Activated CD4-positive, alpha-beta T cell treated with anti-CD3 and anti-CD28 coated beads, Interleukin-2, amount 10 ng/mL, durations not matched to agents 7 days and 5 days (primary cell): ENCODE results near the gene CDH10. TPM values are rescaled to one million over a fixed set of nuclear protein-coding genes. Genes with fewer than 3 reads are reported as not detected.

Experiments used
- CTCF ChIA-PET: fragments of 350-600 bp; sonication (Branson Sonifier 250); formaldehyde crosslinking; loops from one replicate; lab custom pipeline; 2021; ENCODE audit warnings: antibody characterized with exemption; lab: Charles Lee
- POLR2A ChIA-PET: fragments of 350-600 bp; sonication (Branson Sonifier 250); formaldehyde crosslinking; loops from one replicate; lab custom pipeline; 2021; ENCODE audit warnings: antibody characterized with exemption; lab: Charles Lee
- DNase-seq: peaks from one replicate; pipeline ENCODE4 v3.0.0-alpha.2; 2020
- H3K27ac Mint-ChIP-seq: one replicate; pipeline ENCODE4 v1.8.0; 2021; ENCODE audit warnings: mild to moderate bottlenecking, moderate library complexity, mixed read lengths
- H3K27me3 Mint-ChIP-seq: one replicate; pipeline ENCODE4 v1.8.0; 2021; ENCODE audit warnings: mixed read lengths
- H3K36me3 Mint-ChIP-seq: one replicate; pipeline ENCODE4 v1.8.0; 2021; ENCODE audit warnings: low read depth, mixed read lengths
- H3K4me1 Mint-ChIP-seq: one replicate; pipeline ENCODE4 v1.8.0; 2021; ENCODE audit warnings: mixed read lengths
- H3K4me3 Mint-ChIP-seq: one replicate; pipeline ENCODE4 v1.8.0; 2021; ENCODE audit warnings: mild to moderate bottlenecking, moderate library complexity, mixed read lengths
- H3K9me3 Mint-ChIP-seq: one replicate; pipeline ENCODE4 v1.8.0; 2021; ENCODE audit warnings: mixed read lengths
- total RNA-seq, 2 experiments: library from RNA; stranded (reverse); gene quantifications; one replicate each; pipeline ENCODE4 v1.2.3, GENCODE V29; 2021

The CDH10 gene
- total RNA-seq, 2 experiments from 2014 or later = not detected

DNA sequence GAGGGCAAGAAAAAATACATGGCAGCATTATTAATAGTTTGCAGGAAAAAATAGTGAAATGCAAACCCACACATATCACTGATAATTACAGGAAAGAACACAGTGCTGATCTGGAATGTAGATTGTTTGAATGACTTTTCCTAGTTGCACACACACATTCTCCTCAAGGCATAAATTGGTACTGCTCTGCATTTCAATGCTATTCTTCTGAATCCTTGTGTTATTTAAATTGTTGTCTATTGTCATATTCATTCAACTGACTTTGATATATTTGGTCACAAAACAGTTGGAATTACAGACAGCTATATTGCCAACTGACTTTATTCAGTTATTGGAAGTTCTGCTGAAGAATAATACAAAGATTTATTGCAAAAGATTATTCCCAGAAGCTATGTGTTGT, 139.5 kb downstream of the CDH10 start:
- no peak overlapping the region for H3K4me3 Mint-ChIP-seq
- DNase-seq = no peak
- H3K9me3 Mint-ChIP-seq = peaks cover 6% of the 10 kb centered on the region
- no peaks in the 10 kb centered on the region for H3K27me3 Mint-ChIP-seq
- CTCF ChIA-PET = no interaction called here
- no peaks in the 10 kb centered on the region for H3K4me1 Mint-ChIP-seq
- POLR2A ChIA-PET = no interaction called here
- no peaks in the 10 kb centered on the region for H3K36me3 Mint-ChIP-seq
- H3K27ac Mint-ChIP-seq = no peak overlapping the region

- no peaks in the 10 kb centered on the region for H3K27me3 Mint-ChIP-seq
These were observed 147.1 kb downstream of the CDH10 start for GRCh38 chr5:24497591-24498157.

GRCh38 chr5:24497145-24497544, 147.6 kb downstream of the CDH10 start:
- H3K9me3 Mint-ChIP-seq = peaks cover 2% of the 10 kb centered on the region

More at GRCh38 chr5:24497591-24498157, 147.1 kb downstream of the CDH10 start:
- no peaks in the 10 kb centered on the region for H3K4me1 Mint-ChIP-seq
- DNase-seq = no peak
- H3K27ac Mint-ChIP-seq = no peak overlapping the region
- ChIA-PET CTCF (no interaction called here), POLR2A (no interaction called here)
- no peaks in the 10 kb centered on the region for H3K36me3 Mint-ChIP-seq
- H3K9me3 Mint-ChIP-seq = peaks cover 2% of the 10 kb centered on the region
- no peak overlapping the region for H3K4me3 Mint-ChIP-seq

GRCh38 chr5:24496268-24496667, 148.5 kb downstream of the CDH10 start:
- ChIA-PET POLR2A (no interaction called here), CTCF (no interaction called here)
- Mint-ChIP-seq H3K27me3 (no peaks in the 10 kb centered on the region), H3K36me3 (no peaks in the 10 kb centered on the region), H3K27ac (no peak overlapping the region), H3K9me3 (peaks cover 2% of the 10 kb centered on the region), H3K4me3 (no peak overlapping the region), H3K4me1 (no peaks in the 10 kb centered on the region)
- DNase-seq = no peak

More at GRCh38 chr5:24497145-24497544, 147.6 kb downstream of the CDH10 start:
- Mint-ChIP-seq H3K27me3 (no peaks in the 10 kb centered on the region), H3K27ac (no peak overlapping the region), H3K4me1 (no peaks in the 10 kb centered on the region), H3K36me3 (no peaks in the 10 kb centered on the region), H3K4me3 (no peak overlapping the region)
- ChIA-PET POLR2A (no interaction called here), CTCF (no interaction called here)
- DNase-seq = no peak

DNA sequence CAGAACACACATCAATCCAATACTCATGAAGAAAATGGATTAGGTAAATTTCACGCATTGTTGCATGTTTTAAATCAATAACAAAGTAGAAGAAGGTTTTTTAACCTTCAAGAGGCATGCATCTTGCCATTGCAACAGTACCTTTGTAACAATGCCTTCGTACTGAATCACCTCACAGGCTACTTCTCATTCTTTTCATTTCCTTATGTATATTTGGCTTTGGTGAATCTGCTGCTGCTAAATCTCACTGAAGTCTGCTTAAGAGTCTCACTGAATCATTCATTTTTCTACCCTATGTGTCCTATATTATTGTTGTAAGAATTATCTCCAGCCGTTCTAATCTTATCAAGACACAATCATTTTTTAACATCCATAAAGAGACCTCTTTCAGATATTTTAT, 152.5 kb downstream of the CDH10 start:
- Mint-ChIP-seq H3K4me1 (no peaks in the 10 kb centered on the region), H3K9me3 (no peaks in the 10 kb centered on the region), H3K36me3 (no peaks in the 10 kb centered on the region), H3K27ac (no peak overlapping the region), H3K27me3 (no peaks in the 10 kb centered on the region), H3K4me3 (no peak overlapping the region)
- ChIA-PET POLR2A (no interaction called here), CTCF (no interaction called here)
- DNase-seq = no peak

- ChIA-PET POLR2A (no interaction called here), CTCF (no interaction called here)
- no peak for DNase-seq
- H3K36me3 Mint-ChIP-seq = no peaks in the 10 kb centered on the region
- H3K4me3 Mint-ChIP-seq = no peak overlapping the region
- no peak overlapping the region for H3K27ac Mint-ChIP-seq
- H3K9me3 Mint-ChIP-seq = no peaks in the 10 kb centered on the region
- no peaks in the 10 kb centered on the region for H3K4me1 Mint-ChIP-seq
- no peaks in the 10 kb centered on the region for H3K27me3 Mint-ChIP-seq
These were observed 153.3 kb downstream of the CDH10 start for GRCh38 chr5:24491490-24491889.

GRCh38 chr5:24487368-24488229, 157.2 kb downstream of the CDH10 start:
- no peak overlapping the region for H3K27ac Mint-ChIP-seq
- no peak for DNase-seq
- no peaks in the 10 kb centered on the region for H3K9me3 Mint-ChIP-seq
- ChIA-PET CTCF (no interaction called here), POLR2A (no interaction called here)
- H3K36me3 Mint-ChIP-seq = no peaks in the 10 kb centered on the region
- H3K4me1 Mint-ChIP-seq = no peaks in the 10 kb centered on the region
- no peak overlapping the region for H3K4me3 Mint-ChIP-seq
- no peaks in the 10 kb centered on the region for H3K27me3 Mint-ChIP-seq

DNA sequence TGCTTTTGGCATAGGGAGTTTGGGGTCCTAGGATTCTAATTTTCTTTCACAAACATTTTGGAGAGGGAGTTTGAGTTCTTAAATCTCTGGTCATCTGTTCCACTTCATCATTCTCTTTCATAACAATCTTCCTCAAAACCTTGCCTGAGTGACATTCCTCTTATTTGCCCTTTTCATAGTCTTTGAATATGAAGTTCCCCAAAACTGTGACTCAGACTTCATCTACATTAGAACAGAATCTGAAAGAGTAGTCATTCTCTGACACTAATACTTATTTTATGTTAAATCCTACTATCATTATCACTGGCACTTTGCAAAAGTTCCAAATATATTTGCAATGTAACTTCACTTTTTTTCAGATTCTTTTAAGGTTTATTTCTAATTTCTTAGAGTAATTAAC, 163.8 kb downstream of the CDH10 start:
- POLR2A ChIA-PET = no interaction called here
- CTCF ChIA-PET = no interaction called here
- Mint-ChIP-seq H3K36me3 (no peaks in the 10 kb centered on the region), H3K4me1 (no peaks in the 10 kb centered on the region), H3K27ac (no peak overlapping the region), H3K27me3 (no peaks in the 10 kb centered on the region), H3K9me3 (peaks cover 5% of the 10 kb centered on the region), H3K4me3 (no peak overlapping the region)
- no peak for DNase-seq

DNA sequence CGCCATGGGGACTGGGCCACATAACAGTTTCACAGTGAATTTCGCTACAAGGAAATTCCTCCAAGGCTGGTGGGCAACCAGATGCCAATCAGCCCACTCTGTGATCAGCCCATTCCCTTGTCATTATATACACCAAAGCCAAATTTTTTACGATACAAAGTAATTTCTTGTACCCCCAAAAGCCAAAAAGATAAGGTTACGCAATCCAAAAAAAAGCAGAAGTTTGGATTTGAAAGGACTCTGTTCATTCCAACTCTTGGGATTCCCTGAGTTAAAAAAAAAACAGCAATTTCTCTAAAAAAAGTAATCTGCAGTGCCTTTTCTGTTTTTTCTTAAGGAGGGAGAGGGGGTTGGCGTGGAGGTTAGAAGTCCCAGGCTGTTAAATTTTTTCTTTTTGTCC, 166.8 kb downstream of the CDH10 start:
- H3K4me3 Mint-ChIP-seq = no peak overlapping the region

DNA sequence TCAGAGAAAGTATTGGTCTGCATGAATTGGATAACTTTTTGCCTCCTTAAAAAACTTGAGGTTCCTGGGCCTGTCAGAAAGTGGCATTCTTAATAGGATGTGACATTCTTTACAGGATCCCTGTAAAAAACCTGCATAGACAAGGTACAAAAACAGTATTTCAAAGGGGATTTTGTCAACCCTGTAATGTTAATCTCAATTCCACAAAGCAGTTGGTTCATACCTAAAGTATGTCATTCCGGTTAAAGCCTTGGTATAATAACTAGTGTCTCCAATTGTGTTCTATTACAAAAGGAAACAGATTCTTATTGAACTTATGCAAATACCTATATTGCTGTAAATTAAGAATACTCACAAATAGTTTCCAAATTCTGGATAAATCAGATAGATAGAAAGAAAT, 169.7 kb downstream of the CDH10 start:
- Mint-ChIP-seq H3K36me3 (no peaks in the 10 kb centered on the region), H3K4me1 (no peaks in the 10 kb centered on the region)

More for the DNA sequence above, 166.8 kb downstream of the CDH10 start:
- DNase-seq = no peak
- Mint-ChIP-seq H3K36me3 (no peaks in the 10 kb centered on the region), H3K27me3 (no peaks in the 10 kb centered on the region), H3K4me1 (no peaks in the 10 kb centered on the region), H3K27ac (no peak overlapping the region), H3K9me3 (peaks cover 8% of the 10 kb centered on the region)
- ChIA-PET CTCF (no interaction called here), POLR2A (no interaction called here)

GRCh38 chr5:24474685-24475084, 170.1 kb downstream of the CDH10 start:
- Mint-ChIP-seq H3K36me3 (no peaks in the 10 kb centered on the region), H3K27ac (no peak overlapping the region), H3K9me3 (peaks cover 12% of the 10 kb centered on the region), H3K4me3 (no peak overlapping the region), H3K4me1 (no peaks in the 10 kb centered on the region), H3K27me3 (no peaks in the 10 kb centered on the region)
- DNase-seq = no peak
- POLR2A ChIA-PET = no interaction called here
- CTCF ChIA-PET = no interaction called here

More for the DNA sequence above, 169.7 kb downstream of the CDH10 start:
- H3K27me3 Mint-ChIP-seq = no peaks in the 10 kb centered on the region
- no peak for DNase-seq
- H3K9me3 Mint-ChIP-seq = peaks cover 11% of the 10 kb centered on the region
- no peak overlapping the region for H3K27ac Mint-ChIP-seq
- ChIA-PET POLR2A (no interaction called here), CTCF (no interaction called here)
- H3K4me3 Mint-ChIP-seq = no peak overlapping the region

- no peak overlapping the region for H3K4me3 Mint-ChIP-seq
- H3K4me1 Mint-ChIP-seq = no peaks in the 10 kb centered on the region
- DNase-seq = no peak
- H3K27ac Mint-ChIP-seq = no peak overlapping the region
- H3K27me3 Mint-ChIP-seq = no peaks in the 10 kb centered on the region
- POLR2A ChIA-PET = no interaction called here
- CTCF ChIA-PET = no interaction called here
- peaks cover 14% of the 10 kb centered on the region for H3K9me3 Mint-ChIP-seq
- no peaks in the 10 kb centered on the region for H3K36me3 Mint-ChIP-seq
These were observed 172.3 kb downstream of the CDH10 start for GRCh38 chr5:24472518-24472917.

DNA sequence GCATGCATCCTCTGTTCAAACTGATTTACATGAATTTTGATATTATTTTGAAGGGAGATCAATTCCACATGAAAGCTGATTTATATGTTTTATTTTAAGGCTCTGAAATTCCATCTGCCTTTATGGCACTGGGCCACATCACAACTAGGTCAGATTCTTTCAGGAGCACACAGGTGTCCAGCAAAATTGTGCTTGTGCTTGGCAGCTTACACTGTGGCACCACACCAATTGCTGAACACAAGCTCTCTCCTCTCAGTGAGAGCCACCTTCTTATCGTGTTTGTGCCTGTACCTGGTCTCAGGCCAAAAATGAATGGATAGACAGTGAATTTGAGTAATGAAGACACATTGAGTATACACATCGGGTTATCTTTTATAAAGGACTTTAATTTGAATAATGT, 200.4 kb downstream of the CDH10 start:
- no peak for DNase-seq
- H3K4me3 Mint-ChIP-seq = no peak overlapping the region
- ChIA-PET CTCF (no interaction called here), POLR2A (no interaction called here)
- H3K9me3 Mint-ChIP-seq = peaks cover 3% of the 10 kb centered on the region
- H3K27me3 Mint-ChIP-seq = no peaks in the 10 kb centered on the region
- no peaks in the 10 kb centered on the region for H3K4me1 Mint-ChIP-seq
- no peak overlapping the region for H3K27ac Mint-ChIP-seq
- no peaks in the 10 kb centered on the region for H3K36me3 Mint-ChIP-seq
